ENCODE results near the gene MAP2K7. TPM values are rescaled to one million over a fixed set of nuclear protein-coding genes. Genes with fewer than 3 reads are reported as not detected.
"Not testable (repeated sequence)": the region's sequence is repeated elsewhere in the genome, so short reads cannot be mapped to it uniquely, and the experiment has no call there.

The MAP2K7 gene
- total RNA-seq, 1 experiment from 2014 or later, result 10.4 TPM

DNA sequence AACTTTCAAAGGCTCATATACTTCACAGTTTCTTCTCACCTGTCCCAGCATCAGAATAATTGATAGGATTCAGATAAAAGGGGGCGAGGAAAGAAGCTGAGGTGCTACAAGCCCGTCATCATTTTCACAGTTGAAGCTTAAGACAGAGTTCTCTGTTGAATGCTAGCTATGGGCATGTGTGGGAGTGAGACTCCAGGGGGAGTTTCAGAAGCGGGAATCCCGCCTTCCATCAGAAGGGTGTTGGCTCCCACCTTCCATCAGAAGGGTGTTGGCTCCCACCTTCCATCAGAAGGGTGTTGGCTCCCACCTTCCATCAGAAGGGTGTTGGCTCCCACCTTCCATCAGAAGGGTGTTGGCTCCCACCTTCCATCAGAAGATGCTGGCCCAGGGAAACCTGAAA is 57.4 kb downstream of the MAP2K7 start:
- peaks cover 30% of the 10 kb centered on the region; the same call in 1 of the 2 replicates for H3K36me3 ChIP-seq (ENCODE audit: insufficient read depth, low read length)
- not testable (repeated sequence) for H3K9me3 ChIP-seq (ENCODE audit: low read length); H3K4me2 ChIP-seq (ENCODE audit: low read depth, low read length, poor library complexity, severe bottlenecking); H3K9ac ChIP-seq (ENCODE audit: low read length); H3K27ac ChIP-seq (ENCODE audit: low read length); H3K4me3 ChIP-seq (ENCODE audit: low read length); H3K9me2 ChIP-seq (replicated peaks; ENCODE audit: insufficient read depth, low read length); H3K4me1 ChIP-seq (ENCODE audit: low read length); H2AFZ ChIP-seq (ENCODE audit: low read length); DNase-seq; H3K79me2 ChIP-seq (ENCODE audit: low read length); H3K27me3 ChIP-seq (ENCODE audit: low read length); H4K20me1 ChIP-seq (ENCODE audit: insufficient read depth, low read depth, low read length)

DNA sequence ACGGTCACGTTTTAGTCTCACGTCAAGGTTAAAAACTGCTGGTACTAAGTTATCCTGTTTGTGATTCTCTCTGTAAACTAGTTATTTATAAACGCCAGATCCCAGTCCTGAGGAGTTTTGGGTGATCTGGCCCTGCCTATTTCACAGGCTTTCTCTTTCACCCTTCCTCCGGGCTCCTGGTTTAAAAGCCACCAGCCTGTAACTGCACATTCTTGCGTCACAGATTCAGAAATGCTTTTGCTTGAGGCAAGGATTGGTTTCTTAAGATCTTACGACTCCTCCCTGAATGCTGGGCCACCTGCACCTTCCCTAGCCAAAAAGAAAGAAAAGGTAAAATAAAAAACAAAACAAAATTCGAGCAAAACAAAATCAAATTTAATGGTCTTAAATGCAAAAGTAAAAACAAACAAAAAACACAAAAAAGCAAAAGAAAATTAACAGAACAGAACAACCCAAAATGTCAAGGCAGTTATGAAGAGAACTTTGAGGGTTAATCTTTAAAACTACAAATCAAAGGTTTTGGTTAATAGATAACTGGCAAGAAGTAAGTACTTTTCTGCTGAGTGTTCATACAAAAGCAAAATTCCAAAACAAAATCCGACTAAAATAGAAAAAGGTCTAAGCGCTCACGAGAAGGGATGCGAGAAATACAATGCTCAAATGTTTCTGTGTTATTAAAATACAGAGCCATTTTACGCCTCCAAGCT is 58.4 kb downstream of the MAP2K7 start:
- Histone ChIP-seq H3K36me3 (ENCODE audit: insufficient read depth, low read length) (peaks cover 34% of the 10 kb centered on the region; the same call in 1 of the 2 replicates), H3K4me2 (ENCODE audit: low read depth, low read length, poor library complexity, severe bottlenecking) (no peak overlapping the region), H3K79me2 (ENCODE audit: low read length) (no peaks in the 10 kb centered on the region), H3K9me2 (replicated peaks; ENCODE audit: insufficient read depth, low read length) (no peaks in the 10 kb centered on the region), H4K20me1 (ENCODE audit: insufficient read depth, low read depth, low read length) (0 out of 2 replicates have a peak, but pooled peaks cover 8% of the 10 kb centered on the region), H3K4me3 (ENCODE audit: low read length) (no peak overlapping the region), H3K27ac (ENCODE audit: low read length) (no peak overlapping the region), H3K9ac (ENCODE audit: low read length) (no peak overlapping the region), H3K9me3 (ENCODE audit: low read length) (no peaks in the 10 kb centered on the region), H3K4me1 (ENCODE audit: low read length) (no peaks in the 10 kb centered on the region), H3K27me3 (ENCODE audit: low read length) (no peaks in the 10 kb centered on the region), H2AFZ (ENCODE audit: low read length) (no peak overlapping the region)
- no peak for DNase-seq

DNA sequence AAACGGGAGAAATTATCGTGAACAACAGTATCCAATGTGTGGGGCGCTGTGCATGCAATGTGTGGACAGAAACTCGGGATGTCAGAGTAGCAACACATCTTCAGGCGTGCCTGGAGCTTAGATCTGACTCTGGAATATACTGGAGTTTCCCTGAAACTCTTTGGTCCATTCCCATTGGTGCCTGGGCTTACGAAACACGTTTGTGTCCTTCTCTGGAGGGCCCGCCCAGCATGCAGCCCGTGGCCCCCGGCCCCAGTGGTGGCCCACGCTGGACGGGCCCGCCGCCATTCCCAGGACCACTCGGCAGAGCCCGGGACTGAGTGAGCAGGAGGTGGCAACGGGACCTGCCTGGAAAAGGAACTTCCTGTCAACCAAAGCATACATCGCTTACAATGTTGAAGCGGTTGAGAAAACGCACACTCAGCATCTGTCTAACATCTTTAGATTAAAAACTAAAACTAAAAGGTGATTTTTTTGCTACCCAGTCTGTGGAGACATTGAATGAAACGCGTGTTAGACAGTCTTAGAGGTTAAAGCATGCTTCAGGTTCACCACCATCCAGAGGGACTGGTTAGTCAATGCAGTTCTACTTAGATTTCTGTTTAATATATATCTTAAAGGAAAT is 59.1 kb downstream of the MAP2K7 start:
- Histone ChIP-seq H3K4me2 (ENCODE audit: low read depth, low read length, poor library complexity, severe bottlenecking) (no peak overlapping the region), H2AFZ (ENCODE audit: low read length) (no peak overlapping the region)

DNA sequence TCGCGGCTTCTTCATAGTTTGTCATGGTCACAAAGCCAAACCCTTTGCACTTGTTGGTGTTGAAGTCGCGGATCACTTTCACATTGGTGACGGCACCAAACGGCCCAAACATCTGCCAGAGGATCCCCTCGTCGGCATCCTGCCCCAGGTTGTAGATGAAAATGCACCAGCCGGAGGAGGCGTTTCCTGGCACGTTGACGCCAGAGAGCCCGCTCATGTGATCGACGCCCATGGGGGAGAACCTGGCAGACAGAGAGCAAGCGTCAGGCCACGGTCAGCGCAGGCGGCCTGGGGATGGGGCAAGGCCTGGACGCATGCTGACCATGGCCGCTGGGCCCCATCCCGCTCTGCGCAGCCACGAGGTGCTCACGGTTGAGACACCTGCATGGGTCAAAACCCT is 59.9 kb downstream of the MAP2K7 start:
- Histone ChIP-seq H4K20me1 (ENCODE audit: insufficient read depth, low read depth, low read length) (0 out of 2 replicates have a peak, but pooled peaks cover 8% of the 10 kb centered on the region), H3K9ac (ENCODE audit: low read length) (no peak overlapping the region), H3K4me2 (ENCODE audit: low read depth, low read length, poor library complexity, severe bottlenecking) (no peak overlapping the region), H3K9me2 (replicated peaks; ENCODE audit: insufficient read depth, low read length) (no peaks in the 10 kb centered on the region), H3K27me3 (ENCODE audit: low read length) (no peaks in the 10 kb centered on the region), H3K27ac (ENCODE audit: low read length) (no peak overlapping the region), H3K4me3 (ENCODE audit: low read length) (no peak overlapping the region), H3K79me2 (ENCODE audit: low read length) (no peaks in the 10 kb centered on the region), H3K4me1 (ENCODE audit: low read length) (no peaks in the 10 kb centered on the region), H3K36me3 (ENCODE audit: insufficient read depth, low read length) (peaks cover 41% of the 10 kb centered on the region; the same call in 1 of the 2 replicates), H2AFZ (ENCODE audit: low read length) (no peak overlapping the region), H3K9me3 (ENCODE audit: low read length) (no peaks in the 10 kb centered on the region)
- no peak for DNase-seq

More for the DNA sequence above, 59.1 kb downstream of the MAP2K7 start:
- no peak overlapping the region for H3K9ac ChIP-seq (ENCODE audit: low read length)
- no peaks in the 10 kb centered on the region for H3K4me1 ChIP-seq (ENCODE audit: low read length)
- no peaks in the 10 kb centered on the region for H3K79me2 ChIP-seq (ENCODE audit: low read length)
- no peak for DNase-seq
- 0 out of 2 replicates have a peak, but pooled peaks cover 8% of the 10 kb centered on the region for H4K20me1 ChIP-seq (ENCODE audit: insufficient read depth, low read depth, low read length)
- H3K4me3 ChIP-seq (ENCODE audit: low read length), result no peak overlapping the region
- H3K27me3 ChIP-seq (ENCODE audit: low read length), result no peaks in the 10 kb centered on the region
- H3K27ac ChIP-seq (ENCODE audit: low read length), result no peak overlapping the region
- no peaks in the 10 kb centered on the region for H3K9me2 ChIP-seq (replicated peaks; ENCODE audit: insufficient read depth, low read length)
- H3K36me3 ChIP-seq (ENCODE audit: insufficient read depth, low read length), result peaks cover 41% of the 10 kb centered on the region; the same call in 1 of the 2 replicates
- H3K9me3 ChIP-seq (ENCODE audit: low read length), result no peaks in the 10 kb centered on the region

Other genes starting within 250 kb of the MAP2K7 start
- gene RETN, start 234.8 kb upstream of the MAP2K7 start, total RNA-seq (2014; rRNA removed; shearing (Covaris generic); ENCODE audit: low replicate concordance), result not detected in 2 replicates
- gene MCEMP1, start 226.8 kb upstream of the MAP2K7 start, total RNA-seq (2014; rRNA removed; shearing (Covaris generic); ENCODE audit: low replicate concordance), result not detected in 2 replicates
- 52.1 and 116 TPM in 2 replicates for gene TRAPPC5, start 223.0 kb upstream of the MAP2K7 start, total RNA-seq (2014; rRNA removed; shearing (Covaris generic); ENCODE audit: low replicate concordance)
- 0.14 TPM in 1 of 2 replicates, not detected in the other for gene FCER2, start 201.7 kb upstream of the MAP2K7 start, total RNA-seq (2014; rRNA removed; shearing (Covaris generic); ENCODE audit: low replicate concordance)
- gene CLEC4G, start 171.8 kb upstream of the MAP2K7 start, total RNA-seq (2014; rRNA removed; shearing (Covaris generic); ENCODE audit: low replicate concordance), result not detected in 2 replicates
- not detected in 2 replicates for gene CD209, start 156.3 kb upstream of the MAP2K7 start, total RNA-seq (2014; rRNA removed; shearing (Covaris generic); ENCODE audit: low replicate concordance)
- not detected in 2 replicates for gene CLEC4M, start 140.6 kb upstream of the MAP2K7 start, total RNA-seq (2014; rRNA removed; shearing (Covaris generic); ENCODE audit: low replicate concordance)
- gene EVI5L, start 73.7 kb upstream of the MAP2K7 start, total RNA-seq (2014; rRNA removed; shearing (Covaris generic); ENCODE audit: low replicate concordance), result 6.0 and 8.9 TPM in 2 replicates
- not detected in 2 replicates for gene PRR36, start 29.5 kb upstream of the MAP2K7 start, total RNA-seq (2014; rRNA removed; shearing (Covaris generic); ENCODE audit: low replicate concordance)
- gene LRRC8E, start 15.4 kb upstream of the MAP2K7 start, total RNA-seq (2014; rRNA removed; shearing (Covaris generic); ENCODE audit: low replicate concordance), result not detected in 2 replicates
- gene TGFBR3L, start 11.0 kb downstream of the MAP2K7 start, total RNA-seq (2014; rRNA removed; shearing (Covaris generic); ENCODE audit: low replicate concordance), result not detected in 2 replicates
- 9.8 and 22.0 TPM in 2 replicates for gene SNAPC2, start 16.5 kb downstream of the MAP2K7 start, total RNA-seq (2014; rRNA removed; shearing (Covaris generic); ENCODE audit: low replicate concordance)
- gene CTXN1, start 22.3 kb downstream of the MAP2K7 start, total RNA-seq (2014; rRNA removed; shearing (Covaris generic); ENCODE audit: low replicate concordance), result 0.18 TPM in 1 of 2 replicates, not detected in the other
- 43.7 and 53.1 TPM in 2 replicates for gene TIMM44, start 39.8 kb downstream of the MAP2K7 start, total RNA-seq (2014; rRNA removed; shearing (Covaris generic); ENCODE audit: low replicate concordance)
- 48.7 and 50.0 TPM in 2 replicates for gene ELAVL1, start 101.8 kb downstream of the MAP2K7 start, total RNA-seq (2014; rRNA removed; shearing (Covaris generic); ENCODE audit: low replicate concordance)
- not detected in 2 replicates for gene CCL25, start 148.9 kb downstream of the MAP2K7 start, total RNA-seq (2014; rRNA removed; shearing (Covaris generic); ENCODE audit: low replicate concordance)
- not detected in 2 replicates for gene FBN3, start 245.7 kb downstream of the MAP2K7 start, total RNA-seq (2014; rRNA removed; shearing (Covaris generic); ENCODE audit: low replicate concordance)

Data from Karpas-422 (cell line).